Body of pancreas (tissue), 4 donors: ENCODE data around the gene UNCX. TPM values are rescaled to one million over a fixed set of nuclear protein-coding genes. Genes with fewer than 3 reads are reported as not detected.

Experiments used
- ATAC-seq: fragments of 150-250 bp; one replicate; pipeline ENCODE4 v1.9.1; 2016
- DNase-seq, 4 donors: peaks; one replicate each; pipeline ENCODE4 v3.0.0-alpha.2; 2019
- H3K27ac ChIP-seq, 4 donors: fragments of 200-600 bp; sonication (generic); 1 replicate in 3 of 4; 2 replicates in 1 of 4; pipeline versions ENCODE4 v1.5.1 to v1.6.1; 2016 to 2019; ENCODE audit warnings: mild to moderate bottlenecking in 1 of 4, mixed read lengths in 1 of 4, moderate library complexity in 1 of 4
- H3K27me3 ChIP-seq, 2 donors: fragments of 200-600 bp; sonication (generic); one replicate each; pipeline ENCODE4 v1.6.0; 2016; ENCODE audit warnings: mild to moderate bottlenecking in 1 of 2
- H3K36me3 ChIP-seq, 2 donors: fragments of 200-600 bp; sonication (generic); replicated peaks in 1 of 2; 2 replicates each; pipeline ENCODE4 v1.5.1; 2016; ENCODE audit warnings: low read depth in 2 of 2; ENCODE audit not compliant: insufficient read depth in 1 of 2
- H3K4me1 ChIP-seq: fragments of 200-600 bp; sonication (generic); one replicate; pipeline ENCODE4 v1.6.0; 2016
- H3K4me3 ChIP-seq, 2 donors: fragments of 200-600 bp; sonication (generic); 1 replicate in 1 of 2; 2 replicates in 1 of 2; pipeline ENCODE4 v1.5.1; 2016 to 2019
- H3K9me3 ChIP-seq, 3 donors: fragments of 200-600 bp; sonication (generic); 1 replicate in 2 of 3; 2 replicates in 1 of 3; pipeline ENCODE4 v1.5.1; 2016
- POLR2A ChIP-seq, 3 donors: fragments of 450-650 bp; IDR thresholded peaks; one replicate each; pipeline ENCODE4 v1.6.1; 2016; ENCODE audit warnings: antibody characterized with exemption in 3 of 3, mild to moderate bottlenecking in 2 of 3
- WGBS, 2 donors: methylation state at CpG; one replicate each; pipeline ENCODE4 v1.1.5; 2017; 5-methylcytosine and 5-hydroxymethylcytosine counted together
- intact Hi-C: fragments of 100-400 bp; cut with DNase I; formaldehyde crosslinking; loops from one replicate; pipeline ENCODE4 v1.15.1; 2023
- total RNA-seq, 2 donors: library from RNA; depleted of rRNA; stranded (reverse); fragments of >200 nt; gene quantifications; one replicate each; pipeline ENCODE4 v1.1.0, GENCODE V29; 2016
- TF ChIP-seq, protein P1 (sequence below), 7 experiments: fragments of 450-650 bp in 4 of 7; fragments of 200-600 bp in 3 of 7; sonication (generic) in 3 of 7; IDR thresholded peaks; one replicate each; pipeline ENCODE4 v1.5.1; 2016 to 2019; ENCODE audit warnings: antibody characterized with exemption in 7 of 7

UNCX gene
- total RNA-seq, 2 donors from 2014 or later = not detected

DNA sequence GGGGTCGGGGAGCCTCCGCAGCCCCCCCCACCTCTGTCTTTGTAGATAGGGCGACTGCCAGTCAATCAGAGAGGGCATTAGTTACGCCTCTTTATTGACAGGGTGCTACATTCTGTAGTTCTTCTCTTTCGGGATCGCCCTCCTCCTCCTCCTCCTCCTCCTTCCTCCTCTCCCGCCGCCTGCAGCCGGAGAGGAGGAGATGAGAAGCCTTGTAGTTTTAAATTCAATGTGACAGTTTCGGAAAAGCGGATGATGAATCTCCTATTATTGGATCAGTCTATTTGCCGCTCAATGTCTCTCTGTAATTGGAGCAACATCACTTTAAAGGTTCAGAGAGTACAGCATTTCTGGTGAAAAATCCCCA, 587 bp upstream of the UNCX start:
- Histone ChIP-seq H3K27ac (no peak overlapping the region), H3K36me3 (no peaks in the 10 kb centered on the region), H3K4me1 (peaks cover 17% of the 10 kb centered on the region), H3K4me3 (no peak overlapping the region), H3K9me3 (no peaks in the 10 kb centered on the region), H3K27me3 (peaks cover 4 to 67% of the 10 kb centered on the region in 2 donors)
- TF ChIP-seq POLR2A (IDR thresholded peaks at IDR 0.05) = no peak
- TF ChIP-seq, protein P1, sequence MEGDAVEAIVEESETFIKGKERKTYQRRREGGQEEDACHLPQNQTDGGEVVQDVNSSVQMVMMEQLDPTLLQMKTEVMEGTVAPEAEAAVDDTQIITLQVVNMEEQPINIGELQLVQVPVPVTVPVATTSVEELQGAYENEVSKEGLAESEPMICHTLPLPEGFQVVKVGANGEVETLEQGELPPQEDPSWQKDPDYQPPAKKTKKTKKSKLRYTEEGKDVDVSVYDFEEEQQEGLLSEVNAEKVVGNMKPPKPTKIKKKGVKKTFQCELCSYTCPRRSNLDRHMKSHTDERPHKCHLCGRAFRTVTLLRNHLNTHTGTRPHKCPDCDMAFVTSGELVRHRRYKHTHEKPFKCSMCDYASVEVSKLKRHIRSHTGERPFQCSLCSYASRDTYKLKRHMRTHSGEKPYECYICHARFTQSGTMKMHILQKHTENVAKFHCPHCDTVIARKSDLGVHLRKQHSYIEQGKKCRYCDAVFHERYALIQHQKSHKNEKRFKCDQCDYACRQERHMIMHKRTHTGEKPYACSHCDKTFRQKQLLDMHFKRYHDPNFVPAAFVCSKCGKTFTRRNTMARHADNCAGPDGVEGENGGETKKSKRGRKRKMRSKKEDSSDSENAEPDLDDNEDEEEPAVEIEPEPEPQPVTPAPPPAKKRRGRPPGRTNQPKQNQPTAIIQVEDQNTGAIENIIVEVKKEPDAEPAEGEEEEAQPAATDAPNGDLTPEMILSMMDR (IDR thresholded peaks at IDR 0.05) = no peak
- no peak for DNase-seq
- intact Hi-C loops = no loop called here
- no peak for ATAC-seq
- WGBS, 2 donors = 5 to 11% methylated on average over 12 of the region's 12 CpGs

DNA sequence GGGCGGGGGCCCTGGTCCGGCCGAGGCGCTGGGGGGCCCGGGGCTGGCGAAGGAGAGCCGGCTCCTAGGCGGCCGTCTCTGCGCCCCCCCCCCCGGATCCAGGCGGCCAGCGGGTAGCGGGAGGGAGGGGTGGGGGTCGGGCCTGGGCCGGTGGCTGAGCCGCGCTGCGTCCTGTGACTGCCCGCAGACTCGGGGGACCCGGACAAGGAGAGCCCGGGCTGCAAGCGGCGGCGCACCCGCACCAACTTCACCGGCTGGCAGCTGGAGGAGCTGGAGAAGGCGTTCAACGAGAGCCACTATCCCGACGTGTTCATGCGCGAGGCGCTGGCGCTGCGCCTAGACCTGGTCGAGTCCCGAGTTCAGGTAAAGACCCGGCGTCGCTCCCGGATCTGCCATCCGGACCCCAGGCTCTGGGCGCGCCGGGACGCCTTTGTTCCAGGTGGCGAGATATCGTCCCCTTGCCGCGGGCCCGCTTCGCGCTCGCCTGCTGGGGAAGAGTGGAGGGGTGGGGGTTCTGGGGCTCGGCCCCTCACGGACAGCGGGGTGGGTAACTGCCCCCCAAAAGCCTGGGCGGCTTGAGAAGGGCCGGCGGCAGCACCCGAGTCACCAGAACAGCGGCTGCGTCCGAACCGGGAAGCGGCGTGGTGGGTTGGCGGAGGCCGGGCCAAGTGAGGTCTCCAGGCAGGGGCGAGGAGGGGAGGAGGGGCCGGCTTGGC, 819 bp downstream of the UNCX start:
- Histone ChIP-seq H3K36me3 (no peaks in the 10 kb centered on the region), H3K27me3 (peaks cover 2 to 64% of the 10 kb centered on the region in 2 donors), H3K4me1 (peaks cover 17% of the 10 kb centered on the region), H3K27ac (no peak overlapping the region), H3K4me3 (no peak overlapping the region), H3K9me3 (no peaks in the 10 kb centered on the region)
- no peak for ATAC-seq
- TF ChIP-seq POLR2A (IDR thresholded peaks at IDR 0.05) = no peak
- TF ChIP-seq, protein P1 (IDR thresholded peaks at IDR 0.05) = no peak
- DNase-seq = no peak
- WGBS, 2 donors = 5% methylated on average over 16 to 67 of the region's 73 CpGs
- intact Hi-C loops = no loop called here

DNA sequence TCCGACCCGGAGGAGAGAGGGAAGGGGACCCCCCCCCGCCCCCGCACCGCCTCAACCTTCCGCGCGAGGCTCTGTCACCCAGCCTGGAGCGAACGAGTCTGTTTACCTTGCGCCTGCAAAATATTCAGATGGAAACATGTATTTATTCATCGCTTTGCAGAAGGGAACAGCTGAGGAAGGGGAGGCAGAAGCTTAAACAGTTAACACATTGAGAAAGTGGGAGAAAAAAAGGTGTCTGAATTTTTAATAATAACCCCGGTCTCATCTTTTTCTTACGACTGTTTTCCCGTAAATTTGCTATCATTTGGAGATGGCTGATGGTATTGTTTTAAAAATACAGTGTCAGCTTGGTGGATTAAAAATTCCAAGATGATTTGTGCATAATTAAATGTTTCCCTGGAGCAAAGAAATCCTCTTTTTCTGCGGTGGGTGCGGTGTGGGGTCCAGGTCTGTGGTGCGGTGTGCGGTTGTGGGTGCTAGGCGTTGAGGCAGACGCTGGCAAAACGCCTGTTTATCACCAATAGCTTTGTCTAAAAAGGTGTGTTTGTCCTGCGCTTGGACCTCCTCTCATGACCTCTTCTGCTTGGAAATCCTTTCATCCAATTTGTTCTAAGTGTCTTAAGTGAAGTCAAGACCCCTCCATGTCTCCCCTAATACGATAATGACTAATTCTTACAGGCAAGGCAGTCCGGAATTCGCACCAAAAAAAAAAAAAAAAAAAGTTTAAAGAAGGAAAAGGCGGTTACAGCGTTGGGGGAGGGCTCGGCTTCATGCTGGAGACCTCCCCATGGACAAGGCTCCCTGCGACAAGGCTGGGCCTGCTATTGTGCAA, 1.6 kb downstream of the UNCX start:
- TF ChIP-seq, protein P1 (IDR thresholded peaks at IDR 0.05) = no peak
- TF ChIP-seq POLR2A (IDR thresholded peaks at IDR 0.05) = no peak
- intact Hi-C loops = no loop called here
- DNase-seq = no peak

DNA sequence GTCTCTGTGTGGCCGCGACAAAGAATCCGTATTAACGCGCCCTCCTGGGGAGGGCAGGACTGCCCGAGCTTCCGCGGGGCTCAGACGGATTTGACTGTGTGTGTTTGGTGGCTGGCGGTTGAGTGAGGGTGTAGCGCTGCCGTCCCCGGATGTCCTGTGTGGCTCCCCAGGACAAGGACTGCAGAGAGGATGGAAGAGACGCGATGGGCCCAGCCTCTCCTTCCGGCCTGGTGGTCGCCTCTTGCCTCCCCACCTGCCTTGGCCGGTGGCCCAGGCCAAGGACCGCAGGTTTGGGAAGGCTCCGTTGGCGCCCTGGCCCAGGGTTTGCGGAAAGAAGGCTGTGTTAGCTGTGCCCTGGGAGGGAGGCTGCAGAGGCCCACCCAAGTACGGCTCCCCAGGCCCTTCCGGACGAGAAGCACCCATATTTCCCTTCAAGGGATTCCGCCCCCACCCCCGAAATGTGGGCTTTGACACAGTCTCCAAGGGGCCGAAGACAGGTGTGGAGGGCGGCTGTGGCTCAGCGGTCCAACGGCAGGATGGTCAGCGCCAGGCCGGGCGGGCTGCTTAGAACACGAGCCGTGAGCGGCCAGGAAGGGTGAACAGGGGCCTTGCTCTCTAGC, 2.3 kb downstream of the UNCX start:
- Histone ChIP-seq H3K4me1 (peaks cover 17% of the 10 kb centered on the region), H3K27me3 (peaks cover 0 to 63% of the 10 kb centered on the region in 2 donors), H3K4me3 (no peak overlapping the region), H3K9me3 (no peaks in the 10 kb centered on the region), H3K36me3 (no peaks in the 10 kb centered on the region), H3K27ac (no peak overlapping the region)
- ATAC-seq (no peak), DNase-seq (no peak)
- intact Hi-C loops = no loop called here
- 5% methylated on average over 12 to 37 of the region's 37 CpGs for WGBS, 2 donors
- no peak for TF ChIP-seq POLR2A (IDR thresholded peaks at IDR 0.05)
- TF ChIP-seq, protein P1 (IDR thresholded peaks at IDR 0.05) = no peak

More for the DNA sequence above, 1.6 kb downstream of the UNCX start:
- H3K9me3 ChIP-seq = no peaks in the 10 kb centered on the region
- no peak overlapping the region for H3K4me3 ChIP-seq
- 7 to 11% methylated on average over 24 to 30 of the region's 30 CpGs for WGBS, 2 donors
- no peak overlapping the region for H3K27ac ChIP-seq
- peaks cover 17% of the 10 kb centered on the region for H3K4me1 ChIP-seq
- no peaks in the 10 kb centered on the region for H3K36me3 ChIP-seq
- no peak for ATAC-seq
- peaks cover 0 to 63% of the 10 kb centered on the region in 2 donors for H3K27me3 ChIP-seq
